HEK293 (cell line): ENCODE data around the gene TRAPPC12.

Experiments used
- ATF2 ChIP-seq: fragments of 450-650 bp; formaldehyde crosslinking; IDR thresholded peaks from 2 replicates; pipeline ENCODE4 v1.5.1; 2016; ENCODE audit warnings: missing biosample characterization, missing genetic modification characterization, low read depth
- CTCF ChIP-seq: fragments of 450-650 bp; formaldehyde crosslinking; IDR thresholded peaks from 2 replicates; pipeline ENCODE4 v1.5.1; 2016; ENCODE audit warnings: missing biosample characterization, missing genetic modification characterization
- KLF16 ChIP-seq: fragments of 450-650 bp; formaldehyde crosslinking; IDR thresholded peaks from 2 replicates; pipeline ENCODE4 v1.5.1; 2017; ENCODE audit warnings: missing biosample characterization, missing genetic modification characterization
- SETDB1 ChIP-seq: IDR thresholded peaks from one replicate; pipeline ENCODE4 v1.6.1; 2017; ENCODE audit warnings: mild to moderate bottlenecking, low read length, moderate library complexity, mixed read lengths; ENCODE audit not compliant: insufficient read length
- SP2 ChIP-seq: fragments of 450-650 bp; formaldehyde crosslinking; IDR thresholded peaks from 2 replicates; pipeline ENCODE4 v1.5.1; 2016; ENCODE audit warnings: missing biosample characterization, missing genetic modification characterization
- TCF7L2 ChIP-seq: IDR thresholded peaks from 2 replicates; pipeline ENCODE4 v1.6.1; 2011; ENCODE audit warnings: low read depth, mild to moderate bottlenecking, inconsistent platforms, low read length, moderate library complexity, borderline replicate concordance
- ZBTB21 ChIP-seq: fragments of 450-650 bp; formaldehyde crosslinking; IDR thresholded peaks from 2 replicates; pipeline ENCODE4 v1.5.1; 2017; ENCODE audit warnings: missing biosample characterization, missing genetic modification characterization
- ZIC2 ChIP-seq: fragments of 450-650 bp; formaldehyde crosslinking; IDR thresholded peaks from 2 replicates; pipeline ENCODE4 v1.5.1; 2016; ENCODE audit warnings: missing biosample characterization, missing genetic modification characterization
- ZNF174 ChIP-seq: fragments of 450-650 bp; formaldehyde crosslinking; IDR thresholded peaks from 2 replicates; pipeline ENCODE4 v1.5.0; 2017; ENCODE audit warnings: missing biosample characterization, mild to moderate bottlenecking, missing genetic modification characterization
- ZNF214 ChIP-seq: fragments of 450-650 bp; formaldehyde crosslinking; IDR thresholded peaks from 2 replicates; pipeline ENCODE4 v1.5.1; 2017; ENCODE audit warnings: missing biosample characterization, mild to moderate bottlenecking, missing genetic modification characterization, borderline replicate concordance
- ZSCAN18 ChIP-seq: fragments of 450-650 bp; formaldehyde crosslinking; IDR thresholded peaks from 2 replicates; pipeline ENCODE4 v1.5.1; 2016; ENCODE audit warnings: missing biosample characterization, missing genetic modification characterization

- TF ChIP-seq ZNF214 (tag by site-specific recombination) (no peak), CTCF (tag by site-specific recombination) (no peak), ZNF174 (tag by site-specific recombination) (no peak), ATF2 (tag by site-specific recombination) (no peak), ZIC2 (tag by site-specific recombination) (no peak), SETDB1 (no peak), SP2 (tag by site-specific recombination) (no peak), ZSCAN18 (tag by site-specific recombination) (no peak), TCF7L2 (no peak), KLF16 (no peak), ZBTB21 (no peak)
Observed at GRCh38 chr2:3520591-3520990, 141.1 kb downstream of the TRAPPC12 start.
